Kidney (tissue), 14 donors: Measurements from ENCODE around the gene WDTC1. TPM values are rescaled to one million over a fixed set of nuclear protein-coding genes. Genes with fewer than 3 reads are reported as not detected.

Experiments used
- DNase-seq, 5 donors: peaks; one replicate each; pipeline ENCODE4 v3.0.0-alpha.2; 2013 to 2020
- FAIRE-seq: peaks from 2 replicates; lab custom pipeline; 2012; peaks lifted over from hg19 to GRCh38; lab: Jason Lieb, UNC
- H3K27ac ChIP-seq, 2 donors: one replicate each; pipeline ENCODE4 v1.7.0; 2013; ENCODE audit warnings: low read depth in 2 of 2, low read length in 2 of 2, inconsistent platforms in 1 of 2
- H3K27me3 ChIP-seq: one replicate; pipeline ENCODE4 v1.7.1; 2013; ENCODE audit warnings: low read length, inconsistent platforms; ENCODE audit not compliant: control insufficient read depth, insufficient read depth
- H3K36me3 ChIP-seq, 3 donors: one replicate each; pipeline versions ENCODE4 v1.7.0 to v1.7.1; 2013; ENCODE audit warnings: low read length in 3 of 3, control low read depth in 1 of 3, inconsistent platforms in 1 of 3; ENCODE audit not compliant: insufficient read depth in 3 of 3, control insufficient read depth in 2 of 3
- H3K4me1 ChIP-seq, 3 donors: one replicate each; pipeline versions ENCODE4 v1.7.0 to v1.7.1; 2013; ENCODE audit warnings: low read length in 3 of 3, inconsistent platforms in 1 of 3, low read depth in 1 of 3; ENCODE audit not compliant: control insufficient read depth in 2 of 3, insufficient read depth in 2 of 3
- H3K4me3 ChIP-seq, 3 donors: one replicate each; pipeline versions ENCODE4 v1.7.0 to v1.8.1; 2013; ENCODE audit warnings: low read length in 3 of 3, control low read depth in 1 of 3, inconsistent platforms in 1 of 3
- H3K9ac ChIP-seq, 3 donors: one replicate each; pipeline versions ENCODE4 v1.7.0 to v1.7.1; 2013; ENCODE audit warnings: low read length in 3 of 3, control low read depth in 1 of 3, inconsistent platforms in 1 of 3
- H3K9me3 ChIP-seq, 3 donors: one replicate each; pipeline versions ENCODE4 v1.7.0 to v1.7.1; 2013; ENCODE audit warnings: low read length in 3 of 3, control low read depth in 1 of 3, inconsistent platforms in 1 of 3; ENCODE audit not compliant: control insufficient read depth in 2 of 3, insufficient read depth in 1 of 3
- CTCF ChIP-seq: IDR thresholded peaks from 3 replicates; pipeline ENCODE4 v1.5.1; 2012; ENCODE audit warnings: mild to moderate bottlenecking, moderate library complexity, borderline replicate concordance; ENCODE audit not compliant: insufficient read depth; ENCODE audit errors: extremely low read depth
- intact Hi-C: fragments of 100-400 bp; cut with DNase I; formaldehyde crosslinking; loops from one replicate; pipeline ENCODE4 v1.11.1; 2022
- polyA plus RNA-seq: library from polyadenylated mRNA; stranded (reverse); fragments of 350-450 nt; fragmentation: Illumina TruSeq; extraction: RNeasy Lipid Tissue Mini Kit (QIAGEN cat#74804); gene quantifications from one replicate; pipeline ENCODE4 v1.2.3, GENCODE V29; 2014; ENCODE audit warnings: low read depth, low replicate concordance; ENCODE audit not compliant: insufficient read depth
- total RNA-seq: library from RNA; stranded (reverse); fragmentation: NEBNext Ultra II Directional; extraction: Animal tissue kit (Norgen Biotek cat#: 25700); gene quantifications from one replicate; pipeline ENCODE4 v1.2.1, GENCODE V29; 2021
- donor health status: control.
- donor health status: control.
- donor health status: control.
- donor health status: control.
- donor health status: control.
- donor health status: DM: yes; HTN: yes; CAD: no.
- donor health status: Normal renal cell carcinoma (clear cell type).

WDTC1 gene
- total and polyA plus RNA-seq, 2 donors from 2014 or later = 23.7 to 42.2 TPM

- Histone ChIP-seq H3K27me3 (no peaks in the 10 kb centered on the region), H3K4me1 (no peaks in the 10 kb centered on the region), H3K9ac (no peak overlapping the region), H3K27ac (no peak overlapping the region), H3K36me3 (peaks cover 0 to 2% (median 0%) of the 10 kb centered on the region in 3 donors), H3K9me3 (no peaks in the 10 kb centered on the region), H3K4me3 (no peak overlapping the region)
- no peak for TF ChIP-seq CTCF
- no peak for FAIRE-seq
- no peak for DNase-seq
- intact Hi-C loops = no loop called here
Measured at GRCh38 chr1:27258598-27258997, 24.2 kb downstream of the WDTC1 start.

GRCh38 chr1:27267153-27267552 is 32.7 kb downstream of the WDTC1 start:
- no peaks in the 10 kb centered on the region for H3K9me3 ChIP-seq
- TF ChIP-seq CTCF = no peak
- H3K27ac ChIP-seq = no peak overlapping the region
- DNase-seq (no peak), FAIRE-seq (no peak)
- H3K4me1 ChIP-seq = no peaks in the 10 kb centered on the region
- no peaks in the 10 kb centered on the region for H3K27me3 ChIP-seq
- intact Hi-C loops = no loop called here
- no peak overlapping the region for H3K9ac ChIP-seq
- no peak overlapping the region for H3K4me3 ChIP-seq
- peaks cover 0 to 4% (median 0%) of the 10 kb centered on the region in 3 donors for H3K36me3 ChIP-seq

GRCh38 chr1:27269276-27269675 is 34.8 kb downstream of the WDTC1 start:
- FAIRE-seq (no peak), DNase-seq (no peak)
- H3K27ac ChIP-seq = no peak overlapping the region
- no peaks in the 10 kb centered on the region for H3K27me3 ChIP-seq
- H3K9me3 ChIP-seq = no peaks in the 10 kb centered on the region
- H3K9ac ChIP-seq = no peak overlapping the region
- no peaks in the 10 kb centered on the region for H3K4me1 ChIP-seq
- TF ChIP-seq CTCF = no peak
- no peak overlapping the region for H3K4me3 ChIP-seq
- no peaks in the 10 kb centered on the region for H3K36me3 ChIP-seq
- intact Hi-C loops = no loop called here

- H3K4me1 ChIP-seq = no peaks in the 10 kb centered on the region
- no peak for TF ChIP-seq CTCF
- H3K9me3 ChIP-seq = no peaks in the 10 kb centered on the region
- no peaks in the 10 kb centered on the region for H3K36me3 ChIP-seq
- no peak overlapping the region for H3K4me3 ChIP-seq
- H3K27me3 ChIP-seq = no peaks in the 10 kb centered on the region
- FAIRE-seq (no peak), DNase-seq (no peak)
- no peak overlapping the region for H3K9ac ChIP-seq
- H3K27ac ChIP-seq = no peak overlapping the region
- intact Hi-C loops = no loop called here
Measured at GRCh38 chr1:27274204-27274603, 39.8 kb downstream of the WDTC1 start.
